GM12801 (cell line): Measurements from ENCODE around the gene CDC16.

Experiments
- CTCF ChIP-seq: IDR thresholded peaks from one replicate; pipeline ENCODE4 v1.5.1; 2011; ENCODE audit warnings: control low read depth; ENCODE audit not compliant: insufficient read length; ENCODE audit errors: extremely low read depth

The CDC16 gene

GRCh38 chr13:114200399-114200911 is 34.2 kb upstream of the CDC16 start:
- no peak for TF ChIP-seq CTCF

- no peak for TF ChIP-seq CTCF
These were observed 32.1 kb upstream of the CDC16 start for GRCh38 chr13:114202581-114202980.

- no peak for TF ChIP-seq CTCF
These were observed 31.2 kb upstream of the CDC16 start for GRCh38 chr13:114203536-114203935.

- TF ChIP-seq CTCF, result no peak
These were observed 29.8 kb upstream of the CDC16 start for GRCh38 chr13:114204894-114205293.

GRCh38 chr13:114208134-114208533 is 26.6 kb upstream of the CDC16 start:
- TF ChIP-seq CTCF, result no peak

- TF ChIP-seq CTCF, result no peak
These were observed 23.1 kb upstream of the CDC16 start for GRCh38 chr13:114211446-114212157.

GRCh38 chr13:114212158-114212495 is 22.6 kb upstream of the CDC16 start:
- no peak for TF ChIP-seq CTCF
